ENCODE data around the gene POU3F3.

The POU3F3 gene

GRCh38 chr2:104860451-104860790, 6.5 kb downstream of the POU3F3 start:
- peak; percentile 95 for DNase-seq (ENCODE audit: low spot score)

DNA sequence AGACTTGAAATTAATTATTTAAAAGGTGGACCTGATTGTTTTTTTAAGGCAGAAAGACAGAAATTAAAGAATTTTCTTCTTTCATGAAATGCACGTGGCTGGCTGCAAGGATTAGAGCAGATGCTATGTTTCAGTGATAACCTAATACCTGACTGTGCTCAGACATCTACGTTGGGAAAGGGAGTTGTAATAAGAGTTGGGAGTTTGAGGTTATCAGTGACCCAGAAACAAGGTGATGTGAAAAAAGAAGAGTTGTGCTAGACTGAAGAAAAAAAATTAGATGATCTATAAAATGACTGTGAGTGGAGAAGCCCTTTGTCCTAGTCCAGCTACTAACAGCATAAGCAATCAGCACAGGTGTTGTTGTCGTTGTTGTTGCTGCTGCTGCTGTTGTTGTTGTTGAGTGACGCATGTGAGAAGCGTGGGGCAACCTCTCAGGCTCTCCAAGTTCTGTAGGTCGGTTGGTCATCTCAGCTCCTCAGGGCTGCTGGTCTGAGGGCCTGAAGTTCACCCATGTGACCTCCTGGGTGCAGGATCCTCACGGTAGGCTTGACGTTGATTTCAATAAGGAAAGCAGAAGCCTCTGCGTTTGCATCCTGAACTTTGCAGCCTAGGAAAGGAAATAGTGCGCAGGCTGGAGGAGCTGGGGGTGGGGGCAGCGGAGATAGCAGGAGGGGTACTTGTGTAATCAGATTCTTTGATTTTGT, 7.6 kb downstream of the POU3F3 start:
- DNase-seq (ENCODE audit: low spot score): peak; percentile 63

- DNase-seq (ENCODE audit: low spot score): peak; percentile 80
These were observed 8.4 kb downstream of the POU3F3 start for GRCh38 chr2:104862058-104862941.

DNA sequence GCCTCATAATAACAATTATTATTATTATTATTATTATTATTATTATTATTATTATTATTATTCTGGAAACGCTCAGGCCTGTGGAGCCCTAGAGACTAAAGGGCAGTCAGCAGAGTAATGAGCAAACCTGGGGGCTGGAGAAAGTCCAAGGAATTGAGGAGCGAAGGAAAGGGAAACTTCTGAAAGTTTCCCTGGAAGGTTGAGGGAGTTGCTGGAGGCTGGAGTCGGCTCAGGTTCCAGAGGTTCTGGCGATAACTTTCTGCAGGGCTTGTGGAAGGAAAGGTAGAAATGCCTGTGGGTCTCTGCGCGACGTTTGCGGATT, 9.2 kb downstream of the POU3F3 start:
- DNase-seq (ENCODE audit: low spot score): peak; percentile 26

DNA sequence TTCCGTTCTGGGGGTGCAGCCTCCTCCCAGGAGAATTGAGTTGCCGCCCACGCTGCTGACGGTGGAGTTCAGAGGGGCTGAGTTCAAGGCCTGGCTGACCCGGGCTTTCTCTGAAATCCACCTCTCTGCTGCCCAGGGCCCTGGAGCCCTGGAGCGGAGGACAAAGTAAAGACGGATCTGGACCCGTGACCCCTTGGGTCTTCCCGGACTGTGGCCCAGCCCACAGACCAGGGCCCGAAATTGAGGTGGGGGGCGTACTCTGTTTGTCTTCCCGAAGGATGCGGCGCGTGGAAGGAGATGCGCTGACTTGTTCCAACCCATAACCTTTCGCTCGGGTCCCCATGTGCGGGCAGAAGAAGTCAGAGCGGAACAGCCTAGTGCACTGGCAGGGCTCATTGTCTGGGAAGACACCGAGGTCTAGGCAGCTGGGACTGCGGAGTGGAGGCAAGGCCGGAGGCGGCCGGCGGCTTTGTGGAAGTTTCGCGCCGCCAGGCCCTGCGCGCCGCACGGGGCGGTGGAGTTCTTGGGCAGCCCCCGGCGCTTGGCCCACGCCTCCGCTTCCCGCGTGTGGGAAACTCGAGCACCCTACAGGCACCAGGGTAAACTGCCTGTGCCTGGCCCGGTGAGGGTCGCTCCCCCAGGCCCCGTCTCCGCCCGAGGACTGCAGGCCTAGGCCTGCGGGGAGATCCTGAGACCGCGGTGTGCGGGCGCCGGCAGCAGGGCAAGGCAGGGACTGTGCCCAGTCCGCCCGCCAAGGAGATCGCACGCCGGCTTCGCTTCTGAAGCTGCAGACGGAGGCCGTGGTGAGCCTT, 9.8 kb downstream of the POU3F3 start:
- DNase-seq (ENCODE audit: low spot score): peak; percentile 32

- DNase-seq (ENCODE audit: low spot score): peak; percentile 42
These were observed 10.6 kb downstream of the POU3F3 start for GRCh38 chr2:104864280-104865095.

- DNase-seq (ENCODE audit: low spot score): peak; percentile 12
These were observed 11.2 kb downstream of the POU3F3 start for GRCh38 chr2:104865096-104865470.

GRCh38 chr2:104866122-104866864, 12.4 kb downstream of the POU3F3 start:
- DNase-seq (ENCODE audit: low spot score): peak; percentile 13

DNA sequence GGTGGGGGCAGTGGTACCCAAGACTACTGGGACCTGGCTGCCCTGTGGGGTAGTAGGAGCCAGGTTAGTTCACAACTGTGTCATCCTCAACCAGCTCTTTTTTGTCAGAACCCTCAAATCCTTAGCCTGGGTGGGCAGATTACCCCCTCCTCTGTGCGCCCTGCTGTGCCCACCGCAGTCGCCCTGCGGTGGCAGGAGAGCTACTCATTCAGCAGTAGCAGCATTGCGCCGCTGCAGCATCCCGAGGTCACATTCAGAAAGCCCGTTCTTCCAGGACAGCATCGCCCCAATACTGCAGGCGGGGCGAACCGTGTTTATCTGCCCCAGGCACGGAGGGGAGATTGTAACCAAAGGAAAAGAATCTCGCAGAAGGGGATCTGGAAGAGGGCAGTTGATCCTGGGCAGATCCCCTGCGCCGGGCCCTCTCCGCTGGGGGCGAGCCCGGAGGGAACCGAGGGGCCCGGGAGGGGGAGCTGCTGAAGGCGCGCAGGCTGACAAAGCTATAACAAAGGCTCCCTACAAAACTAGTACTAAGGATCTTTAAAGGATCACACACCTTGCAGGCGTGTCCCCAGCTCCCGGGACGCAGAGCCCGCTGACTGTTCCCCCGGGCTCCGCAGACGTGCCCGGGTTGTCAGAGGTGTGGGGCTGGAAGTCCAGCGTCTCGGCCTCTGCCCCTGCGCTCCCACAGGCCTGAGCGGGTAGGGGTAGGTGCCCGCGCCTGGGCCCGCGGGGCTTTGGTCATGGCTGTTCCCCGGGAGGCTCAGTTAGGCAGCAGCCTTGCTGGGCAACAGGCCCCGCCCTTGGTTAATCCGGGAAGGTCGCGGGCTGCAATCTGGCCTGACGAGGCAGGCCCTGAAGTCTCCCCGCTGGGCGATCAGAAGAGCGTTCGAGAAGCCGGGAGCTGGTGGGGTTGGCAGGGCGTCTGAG, 13.2 kb downstream of the POU3F3 start:
- peak; percentile 45 for DNase-seq (ENCODE audit: low spot score)

DNA sequence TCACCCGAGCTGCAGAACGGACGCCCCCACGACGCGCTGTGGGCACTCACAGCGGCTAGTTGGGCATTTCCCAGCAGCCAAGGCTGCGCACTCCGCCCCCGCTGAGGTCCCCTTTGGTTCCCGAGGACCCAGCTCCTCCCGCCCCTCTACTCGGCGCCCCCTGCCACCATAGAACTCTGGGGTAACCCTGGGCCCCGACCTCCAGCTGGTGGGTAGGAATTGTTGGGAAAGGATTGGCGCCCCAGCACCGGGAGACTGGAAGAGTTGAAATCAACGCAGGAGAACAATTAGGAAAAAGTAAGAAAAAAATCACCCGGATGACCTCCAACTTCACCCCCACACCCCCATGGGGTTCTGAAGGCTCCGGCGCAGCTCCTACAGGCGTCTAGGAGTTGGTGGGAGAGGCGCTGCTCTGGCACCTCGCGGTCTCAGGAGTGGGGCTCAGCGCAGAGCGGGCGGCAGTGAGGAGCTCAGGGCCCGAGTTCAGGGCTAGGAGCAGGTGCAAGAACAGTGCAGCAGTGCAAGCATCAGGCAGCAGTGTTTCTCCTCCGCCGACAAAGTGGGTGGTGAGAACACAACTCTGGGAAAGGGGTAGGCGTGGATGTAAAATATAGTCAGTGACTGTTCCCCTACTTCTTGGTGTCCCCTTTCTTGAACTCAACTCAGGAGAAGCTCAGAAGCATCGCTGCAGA, 14.0 kb downstream of the POU3F3 start:
- DNase-seq (ENCODE audit: low spot score): peak; percentile 7

DNA sequence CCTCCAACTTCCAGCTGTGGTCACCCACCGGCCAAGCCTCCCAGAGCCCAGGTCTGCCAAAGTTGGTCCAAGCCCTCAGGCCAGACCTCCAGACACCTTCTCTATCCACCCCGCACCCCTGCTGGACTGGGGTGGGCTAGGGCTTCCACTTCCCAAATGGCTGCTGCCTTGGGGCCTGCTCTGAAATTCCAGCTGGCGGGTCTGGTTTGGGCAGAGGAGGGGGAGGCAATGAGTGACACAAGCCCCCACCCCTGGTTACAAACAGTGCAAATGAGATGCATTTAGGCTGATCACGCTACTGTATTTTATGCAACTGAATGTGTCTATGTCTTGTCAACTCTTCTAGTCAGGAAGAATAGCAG, 14.6 kb downstream of the POU3F3 start:
- DNase-seq (ENCODE audit: low spot score): no peak

GRCh38 chr2:104870100-104870975, 16.4 kb downstream of the POU3F3 start:
- peak; percentile 52 for DNase-seq (ENCODE audit: low spot score)

DNA sequence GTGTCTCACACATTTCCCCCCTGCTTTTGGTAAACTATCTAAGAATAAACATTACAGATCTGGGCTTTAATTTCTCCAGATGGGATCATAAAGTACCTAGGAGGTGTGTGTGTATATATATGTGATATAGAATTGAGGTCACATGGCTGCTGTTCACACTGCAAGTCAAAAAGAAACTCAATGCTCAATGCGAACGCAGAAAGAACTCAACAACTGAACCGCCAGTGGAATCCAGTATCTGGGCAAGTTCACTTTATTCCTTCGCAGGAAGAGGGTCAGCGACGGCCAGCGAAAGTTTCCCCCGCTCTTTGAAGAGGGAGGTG, 17.7 kb downstream of the POU3F3 start:
- no peak for DNase-seq (ENCODE audit: low spot score)

DNA sequence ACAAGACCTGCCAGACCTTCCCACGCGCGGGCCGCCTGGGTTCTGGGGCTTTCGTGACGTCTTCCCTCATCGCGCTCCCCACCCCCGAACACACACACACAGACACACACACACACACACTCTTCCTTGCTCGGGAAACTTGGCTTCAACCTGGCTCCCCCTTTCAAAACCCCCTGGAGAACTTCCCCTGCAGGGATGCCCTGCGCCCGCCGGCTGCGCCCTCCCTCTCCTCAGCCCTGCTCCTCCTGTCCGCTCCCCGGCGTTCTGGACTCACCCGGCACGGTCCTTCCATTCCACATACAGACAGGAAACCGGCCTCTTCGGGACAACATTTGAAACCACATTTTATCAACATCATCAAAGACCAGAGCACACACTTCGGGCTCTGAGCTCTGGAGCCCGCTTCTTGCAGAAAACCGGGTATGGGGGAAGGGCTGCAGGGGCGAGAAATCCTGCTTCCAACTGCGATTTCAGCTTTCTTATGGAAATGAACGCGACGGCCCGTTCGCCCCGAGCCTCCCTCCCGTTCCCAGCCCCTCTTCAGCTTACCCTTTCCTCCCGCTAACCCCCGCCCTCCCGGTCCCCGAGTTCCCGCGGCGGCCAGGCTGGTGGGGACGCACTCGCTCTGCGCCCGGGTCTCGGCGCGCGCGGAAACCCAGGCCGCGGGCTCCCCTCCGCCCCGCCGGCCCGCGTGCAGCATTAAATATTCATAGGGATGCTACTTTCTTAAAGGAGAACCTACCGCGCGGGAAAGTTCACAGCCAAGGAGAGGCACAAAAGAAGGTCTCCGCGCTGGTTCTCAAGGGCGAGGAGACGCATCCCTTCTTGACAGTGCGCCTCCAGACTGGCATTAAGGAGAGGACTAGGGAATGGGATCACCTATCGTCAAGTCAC, 18.3 kb downstream of the POU3F3 start:
- peak; percentile 66 for DNase-seq (ENCODE audit: low spot score)

GRCh38 chr2:104872866-104873688, 19.2 kb downstream of the POU3F3 start:
- peak; percentile 97 for DNase-seq (ENCODE audit: low spot score)

- DNase-seq (ENCODE audit: low spot score): no peak
These were observed 19.8 kb downstream of the POU3F3 start for GRCh38 chr2:104873689-104874054.

- no peak for DNase-seq (ENCODE audit: low spot score)
These were observed 20.3 kb downstream of the POU3F3 start for GRCh38 chr2:104874230-104874629.
